ENCODE data around the gene TBC1D2. TPM values are rescaled to one million over a fixed set of nuclear protein-coding genes. Genes with fewer than 3 reads are reported as not detected.

TBC1D2 gene
- total RNA-seq, 1 donor from 2014 or later: 2.7 TPM

DNA sequence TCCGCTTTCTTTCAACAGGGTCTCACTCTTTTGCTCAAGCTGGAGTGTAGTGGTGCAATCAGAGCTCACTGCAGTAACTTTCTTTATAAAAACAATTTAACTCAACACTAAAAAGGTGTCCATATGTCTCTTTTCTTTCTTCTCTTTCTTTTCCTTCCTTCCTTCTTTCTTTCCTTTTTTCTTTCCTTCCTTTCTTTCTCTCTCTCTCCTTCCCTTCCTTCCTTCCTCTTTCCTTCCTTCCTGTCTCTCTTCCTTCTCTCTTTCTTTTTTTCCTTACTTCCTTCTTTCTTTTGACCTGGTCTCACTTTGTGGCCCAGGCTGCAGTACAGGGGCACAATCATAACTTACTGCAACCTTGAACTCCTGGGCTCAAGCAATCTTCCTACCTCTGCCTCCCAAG lies 25.8 kb upstream of the TBC1D2 start:
- H3K27me3 Mint-ChIP-seq: peaks cover 26% of the 10 kb centered on the region
- DNase-seq: no peak
- POLR2A ChIA-PET: interaction anchor here (0.6 kb wide), 1 partner anchor 179 kb away, joined by 3 read pairs; no protein-coding TSS in a partner anchor
- H3K27ac Mint-ChIP-seq: no peak overlapping the region
- no peak overlapping the region for H3K4me3 Mint-ChIP-seq
- ATAC-seq (ENCODE audit: low read depth): no peak
- CTCF ChIA-PET: no interaction called here
- no peaks in the 10 kb centered on the region for H3K4me1 Mint-ChIP-seq
- no peaks in the 10 kb centered on the region for H3K36me3 Mint-ChIP-seq (ENCODE audit: low read depth)
- intact Hi-C loops (cut with micrococcal nuclease): no loop called here
- TF ChIP-seq, protein P1, sequence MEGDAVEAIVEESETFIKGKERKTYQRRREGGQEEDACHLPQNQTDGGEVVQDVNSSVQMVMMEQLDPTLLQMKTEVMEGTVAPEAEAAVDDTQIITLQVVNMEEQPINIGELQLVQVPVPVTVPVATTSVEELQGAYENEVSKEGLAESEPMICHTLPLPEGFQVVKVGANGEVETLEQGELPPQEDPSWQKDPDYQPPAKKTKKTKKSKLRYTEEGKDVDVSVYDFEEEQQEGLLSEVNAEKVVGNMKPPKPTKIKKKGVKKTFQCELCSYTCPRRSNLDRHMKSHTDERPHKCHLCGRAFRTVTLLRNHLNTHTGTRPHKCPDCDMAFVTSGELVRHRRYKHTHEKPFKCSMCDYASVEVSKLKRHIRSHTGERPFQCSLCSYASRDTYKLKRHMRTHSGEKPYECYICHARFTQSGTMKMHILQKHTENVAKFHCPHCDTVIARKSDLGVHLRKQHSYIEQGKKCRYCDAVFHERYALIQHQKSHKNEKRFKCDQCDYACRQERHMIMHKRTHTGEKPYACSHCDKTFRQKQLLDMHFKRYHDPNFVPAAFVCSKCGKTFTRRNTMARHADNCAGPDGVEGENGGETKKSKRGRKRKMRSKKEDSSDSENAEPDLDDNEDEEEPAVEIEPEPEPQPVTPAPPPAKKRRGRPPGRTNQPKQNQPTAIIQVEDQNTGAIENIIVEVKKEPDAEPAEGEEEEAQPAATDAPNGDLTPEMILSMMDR (IDR thresholded peaks at IDR 0.05): no peak
- H3K9me3 Mint-ChIP-seq: no peaks in the 10 kb centered on the region

DNA sequence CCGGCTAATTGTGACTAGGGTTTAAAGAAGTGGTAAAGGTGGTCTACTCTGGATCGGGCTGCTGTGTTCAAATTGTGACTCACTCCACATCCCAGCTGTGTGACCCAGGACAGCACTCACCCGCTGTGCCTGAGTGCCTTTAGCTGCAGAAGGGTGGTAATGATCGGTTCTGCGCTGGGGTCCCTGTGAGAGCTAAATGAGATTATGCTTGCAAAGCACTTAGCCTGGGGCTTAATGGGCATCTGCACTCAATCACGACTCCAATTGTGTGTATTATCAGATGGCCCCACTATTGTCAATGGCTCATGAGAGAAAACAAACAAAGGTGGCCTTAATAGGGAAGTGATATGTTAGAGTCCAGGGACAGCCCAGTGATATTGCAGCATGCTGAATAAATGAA lies 25.1 kb upstream of the TBC1D2 start:
- Mint-ChIP-seq H3K27me3 (peaks cover 26% of the 10 kb centered on the region), H3K36me3 (ENCODE audit: low read depth) (no peaks in the 10 kb centered on the region)
- POLR2A ChIA-PET: no interaction called here

DNA sequence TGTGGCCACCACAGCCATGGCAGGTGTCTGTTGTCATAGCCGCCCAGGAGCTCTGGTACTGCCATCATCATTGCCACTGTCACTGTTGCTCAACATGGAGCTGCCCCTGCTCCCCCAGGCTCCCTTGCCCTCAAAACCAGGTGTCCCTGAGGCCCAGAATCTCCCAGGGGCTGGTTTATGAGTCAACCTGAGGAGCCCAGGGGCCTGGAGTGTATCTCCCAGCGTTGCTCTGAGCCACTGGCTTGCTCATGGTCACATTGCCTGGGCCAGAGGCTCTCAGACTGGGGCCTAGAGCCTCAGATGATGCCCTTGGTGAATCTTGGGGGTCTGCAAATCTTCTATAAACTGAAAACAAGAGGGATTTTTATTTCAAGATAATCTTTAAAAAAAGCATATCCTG lies 24.7 kb upstream of the TBC1D2 start:
- peaks cover 27% of the 10 kb centered on the region for H3K27me3 Mint-ChIP-seq
- H3K4me1 Mint-ChIP-seq: no peaks in the 10 kb centered on the region
- intact Hi-C loops (cut with micrococcal nuclease): no loop called here
- ChIA-PET POLR2A (no interaction called here), CTCF (no interaction called here)
- TF ChIP-seq, protein P1 (IDR thresholded peaks at IDR 0.05): no peak
- H3K4me3 Mint-ChIP-seq: no peak overlapping the region
- ATAC-seq (ENCODE audit: low read depth): no peak
- H3K27ac Mint-ChIP-seq: no peak overlapping the region
- H3K36me3 Mint-ChIP-seq (ENCODE audit: low read depth): no peaks in the 10 kb centered on the region
- no peak for DNase-seq
- H3K9me3 Mint-ChIP-seq: no peaks in the 10 kb centered on the region

More for the DNA sequence above, 25.1 kb upstream of the TBC1D2 start:
- Mint-ChIP-seq H3K9me3 (no peaks in the 10 kb centered on the region), H3K4me1 (no peaks in the 10 kb centered on the region), H3K4me3 (no peak overlapping the region), H3K27ac (no peak overlapping the region)
- ATAC-seq (ENCODE audit: low read depth): no peak
- TF ChIP-seq, protein P1 (IDR thresholded peaks at IDR 0.05): no peak
- CTCF ChIA-PET: no interaction called here
- no peak for DNase-seq
- intact Hi-C loops (cut with micrococcal nuclease): no loop called here

DNA sequence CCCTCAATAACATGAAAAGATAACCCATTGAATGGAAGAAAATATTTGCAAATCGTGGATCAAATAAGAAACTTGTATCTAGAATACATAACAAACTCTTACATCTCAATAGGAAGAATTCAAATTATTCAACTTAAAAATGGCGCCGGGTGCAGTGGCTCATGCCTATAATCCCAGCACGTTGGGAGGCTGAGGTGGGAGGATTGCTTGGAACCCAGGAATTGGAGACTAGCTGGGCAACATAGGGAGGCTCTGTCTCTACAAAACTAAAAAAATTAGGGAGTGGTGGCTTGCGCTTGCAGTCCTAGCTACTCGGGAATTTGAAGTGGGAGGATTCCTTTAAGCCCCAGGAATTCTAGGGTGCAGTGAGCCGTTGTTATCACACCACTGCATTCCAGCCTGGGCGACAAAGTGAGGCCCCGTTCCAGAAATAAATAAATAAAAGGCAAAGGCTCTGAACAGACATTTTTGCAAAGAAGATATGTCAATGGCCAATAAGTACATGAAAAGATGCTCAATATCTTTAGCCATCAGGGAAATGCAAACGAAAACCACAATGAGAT lies 21.5 kb upstream of the TBC1D2 start:
- TF ChIP-seq, protein P1 (IDR thresholded peaks at IDR 0.05): no peak
- ChIA-PET CTCF (no interaction called here), POLR2A (no interaction called here)
- ATAC-seq (ENCODE audit: low read depth) (no peak), DNase-seq (no peak)
- Mint-ChIP-seq H3K4me3 (no peak overlapping the region), H3K27ac (no peak overlapping the region), H3K36me3 (ENCODE audit: low read depth) (no peaks in the 10 kb centered on the region), H3K9me3 (no peaks in the 10 kb centered on the region), H3K27me3 (peaks cover 32% of the 10 kb centered on the region), H3K4me1 (no peaks in the 10 kb centered on the region)
- intact Hi-C loops (cut with micrococcal nuclease): no loop called here

DNA sequence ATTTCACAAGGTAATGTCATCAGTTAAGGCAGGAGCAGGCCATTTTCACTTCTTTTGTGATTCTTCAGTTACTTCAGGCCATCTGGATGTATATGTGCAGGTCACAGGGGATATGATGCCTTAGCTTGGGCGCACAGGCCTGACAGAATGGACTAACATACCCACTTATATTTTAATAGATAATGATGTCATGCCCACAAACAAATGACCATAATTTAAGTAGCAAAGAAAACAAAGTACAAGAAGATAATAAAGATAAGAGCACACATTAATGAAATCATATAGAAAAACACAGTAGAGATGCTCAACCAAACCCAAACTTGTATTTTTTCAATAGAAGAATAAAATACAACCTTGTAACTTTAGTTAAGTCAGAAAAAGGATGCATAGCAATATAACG lies 19.7 kb upstream of the TBC1D2 start:
- ChIA-PET CTCF (no interaction called here), POLR2A (no interaction called here)
- no peaks in the 10 kb centered on the region for H3K4me1 Mint-ChIP-seq
- DNase-seq (no peak), ATAC-seq (ENCODE audit: low read depth) (no peak)
- no peaks in the 10 kb centered on the region for H3K36me3 Mint-ChIP-seq (ENCODE audit: low read depth)
- H3K4me3 Mint-ChIP-seq: no peak overlapping the region
- H3K27ac Mint-ChIP-seq: no peak overlapping the region
- TF ChIP-seq, protein P1 (IDR thresholded peaks at IDR 0.05): no peak
- H3K9me3 Mint-ChIP-seq: no peaks in the 10 kb centered on the region
- H3K27me3 Mint-ChIP-seq: peaks cover 36% of the 10 kb centered on the region
- intact Hi-C loops (cut with micrococcal nuclease): no loop called here
